ENCODE results near the gene LRTM2. TPM values are rescaled to one million over a fixed set of nuclear protein-coding genes. Genes with fewer than 3 reads are reported as not detected.

Gene LRTM2
- total RNA-seq, 1 donor, result not detected

- no peak for TF ChIP-seq CTCF (IDR thresholded peaks at IDR 0.05; ENCODE audit: insufficient read depth, low read length)
These were observed 60.5 kb downstream of the LRTM2 start for GRCh38 chr12:1880876-1881275.

GRCh38 chr12:1881301-1881700, 60.9 kb downstream of the LRTM2 start:
- no peak overlapping the region for H3K4me3 ChIP-seq (ENCODE audit: low read depth, low read length)
- DNase-seq (ENCODE audit: low read depth), result no peak
- TF ChIP-seq CTCF (IDR thresholded peaks at IDR 0.05; ENCODE audit: insufficient read depth, low read length), result no peak

More at GRCh38 chr12:1880876-1881275, 60.5 kb downstream of the LRTM2 start:
- H3K4me3 ChIP-seq (ENCODE audit: low read depth, low read length), result no peak overlapping the region
- no peak for DNase-seq (ENCODE audit: low read depth)

GRCh38 chr12:1881936-1882335, 61.6 kb downstream of the LRTM2 start:
- no peak for TF ChIP-seq CTCF (IDR thresholded peaks at IDR 0.05; ENCODE audit: insufficient read depth, low read length)
- DNase-seq (ENCODE audit: low read depth), result no peak
- no peak overlapping the region for H3K4me3 ChIP-seq (ENCODE audit: low read depth, low read length)

- TF ChIP-seq CTCF (IDR thresholded peaks at IDR 0.05; ENCODE audit: insufficient read depth, low read length), result no peak
- DNase-seq (ENCODE audit: low read depth), result no peak
- no peak overlapping the region for H3K4me3 ChIP-seq (ENCODE audit: low read depth, low read length)
These were observed 62.0 kb downstream of the LRTM2 start for GRCh38 chr12:1882405-1882804.

GRCh38 chr12:1882850-1883470, 62.6 kb downstream of the LRTM2 start:
- no peak overlapping the region for H3K4me3 ChIP-seq (ENCODE audit: low read depth, low read length)
- TF ChIP-seq CTCF (IDR thresholded peaks at IDR 0.05; ENCODE audit: insufficient read depth, low read length), result no peak
- no peak for DNase-seq (ENCODE audit: low read depth)

GRCh38 chr12:1883513-1883912, 63.1 kb downstream of the LRTM2 start:
- no peak for DNase-seq (ENCODE audit: low read depth)
- no peak overlapping the region for H3K4me3 ChIP-seq (ENCODE audit: low read depth, low read length)
- TF ChIP-seq CTCF (IDR thresholded peaks at IDR 0.05; ENCODE audit: insufficient read depth, low read length), result no peak

GRCh38 chr12:1884651-1885050, 64.3 kb downstream of the LRTM2 start:
- no peak overlapping the region for H3K4me3 ChIP-seq (ENCODE audit: low read depth, low read length)
- no peak for TF ChIP-seq CTCF (IDR thresholded peaks at IDR 0.05; ENCODE audit: insufficient read depth, low read length)
- DNase-seq (ENCODE audit: low read depth), result no peak
